GM12891 (cell line): ENCODE results near the gene CSF1R.
"Not testable (repeated sequence)": the region's sequence is repeated elsewhere in the genome, so short reads cannot be mapped to it uniquely, and the experiment has no call there.

Experiments used
- DNase-seq: peaks from one replicate; pipeline ENCODE4 v3.0.0; 2011; ENCODE audit warnings: low spot score; ENCODE audit not compliant: insufficient read length
- FAIRE-seq: peaks from 2 replicates; lab custom pipeline; 2011; peaks lifted over from hg19 to GRCh38; lab: Jason Lieb, UNC
- PAX5 ChIP-seq: IDR thresholded peaks from 2 replicates; pipeline ENCODE4 v1.6.1; 2011; ENCODE audit warnings: low read length, moderate library complexity, mild to moderate bottlenecking; ENCODE audit not compliant: insufficient read depth, severe bottlenecking
- POLR2A ChIP-seq: IDR thresholded peaks from 2 replicates; pipeline ENCODE4 v1.6.1; 2011; ENCODE audit warnings: low read depth, low read length, control low read depth
- POLR2AphosphoS5 ChIP-seq: IDR thresholded peaks from 2 replicates; pipeline ENCODE4 v1.6.1; 2011; ENCODE audit warnings: low read depth, low read length, control low read depth
- POU2F2 ChIP-seq: IDR thresholded peaks from 2 replicates; pipeline ENCODE4 v1.6.1; 2011; ENCODE audit warnings: low read depth, mild to moderate bottlenecking, control low read depth, low read length, moderate library complexity
- SPI1 ChIP-seq: IDR thresholded peaks from 2 replicates; pipeline ENCODE4 v1.6.1; 2011; ENCODE audit warnings: low read depth, low read length, control low read depth
- TAF1 ChIP-seq: IDR thresholded peaks from 2 replicates; pipeline ENCODE4 v1.6.1; 2011; ENCODE audit warnings: low read depth, low read length, control low read depth

Gene CSF1R

GRCh38 chr5:150103678-150104549 lies 17.6 kb upstream of the CSF1R start:
- no peak for FAIRE-seq
- TF ChIP-seq POU2F2, result no peak
- TF ChIP-seq SPI1, result no peak
- TF ChIP-seq TAF1, result no peak
- TF ChIP-seq PAX5, result no peak
- TF ChIP-seq POLR2A, result no peak
- no peak for TF ChIP-seq POLR2AphosphoS5
- no peak for DNase-seq

- FAIRE-seq, result no peak
- DNase-seq, result no peak
- TF ChIP-seq TAF1 (no peak), SPI1 (no peak), POLR2AphosphoS5 (no peak), PAX5 (no peak), POLR2A (no peak)
These were observed 14.7 kb upstream of the CSF1R start for GRCh38 chr5:150101023-150101422.

GRCh38 chr5:150097152-150097551 lies 10.8 kb upstream of the CSF1R start:
- TF ChIP-seq SPI1 (no peak), TAF1 (no peak), POLR2A (no peak), POU2F2 (no peak), PAX5 (no peak), POLR2AphosphoS5 (no peak)
- DNase-seq (no peak), FAIRE-seq (no peak)

GRCh38 chr5:150092159-150092787 lies 5.9 kb upstream of the CSF1R start:
- FAIRE-seq, result peak; percentile 83
- DNase-seq, result no peak
- TF ChIP-seq POLR2AphosphoS5, result no peak
- no peak for TF ChIP-seq SPI1
- TF ChIP-seq PAX5, result no peak
- no peak for TF ChIP-seq POLR2A
- TF ChIP-seq POU2F2, result no peak
- no peak for TF ChIP-seq TAF1

- TF ChIP-seq TAF1 (no peak), PAX5 (no peak), SPI1 (no peak), POLR2AphosphoS5 (no peak), POLR2A (no peak)
- no peak for DNase-seq
- FAIRE-seq, result no peak
These were observed 1.0 kb downstream of the CSF1R start for GRCh38 chr5:150085191-150085912.

GRCh38 chr5:150084754-150085153 lies 1.6 kb downstream of the CSF1R start:
- not testable (repeated sequence) for DNase-seq, FAIRE-seq

GRCh38 chr5:150082889-150083288 lies 3.5 kb downstream of the CSF1R start:
- no peak for TF ChIP-seq POLR2A
- TF ChIP-seq TAF1, result no peak
- no peak for TF ChIP-seq POLR2AphosphoS5
- TF ChIP-seq SPI1, result no peak
- no peak for TF ChIP-seq POU2F2
- no peak for TF ChIP-seq PAX5
- FAIRE-seq (no peak), DNase-seq (no peak)

- FAIRE-seq (peak; percentile 56), DNase-seq (no peak)
- no peak for TF ChIP-seq POU2F2
- no peak for TF ChIP-seq SPI1
- TF ChIP-seq PAX5, result no peak
- no peak for TF ChIP-seq POLR2A
- TF ChIP-seq TAF1, result no peak
- TF ChIP-seq POLR2AphosphoS5, result no peak
These were observed 4.0 kb downstream of the CSF1R start for GRCh38 chr5:150082374-150082773.

GRCh38 chr5:150081541-150082283 lies 4.6 kb downstream of the CSF1R start:
- peak; percentile 58 for DNase-seq
- peak; percentile 88 for FAIRE-seq

More at GRCh38 chr5:150081541-150082283, 4.6 kb downstream of the CSF1R start:
- TF ChIP-seq PAX5 (no peak), POU2F2 (no peak), TAF1 (no peak), SPI1 (peak; percentile 97), POLR2AphosphoS5 (0 out of 2 replicates have a peak, but pooled peaks have one; percentile 27), POLR2A (0 out of 2 replicates have a peak, but pooled peaks have one; percentile 30)
